HepG2 (cell line): ENCODE results near the gene TNP2. TPM values are rescaled to one million over a fixed set of nuclear protein-coding genes. Genes with fewer than 3 reads are reported as not detected.
A peak's percentile ranks its signal among the peaks of the same experiment; 100 is the strongest.

Experiments used
- ELF1 ChIP-seq: sonication (generic); formaldehyde crosslinking; IDR thresholded peaks from 2 replicates; pipeline ENCODE4 v1.4.0; 2020; ENCODE audit warnings: missing genetic modification reagents
- ELF3 ChIP-seq: IDR thresholded peaks from 2 replicates; pipeline ENCODE4 v1.6.1; 2016; ENCODE audit warnings: missing genetic modification reagents, missing compliant biosample characterization
- ETV6 ChIP-seq: sonication (generic); formaldehyde crosslinking; conservative IDR thresholded peaks from 2 replicates; pipeline ENCODE4 v1.4.0; 2020; ENCODE audit warnings: missing genetic modification reagents
- HMGXB3 ChIP-seq: sonication (generic); formaldehyde crosslinking; IDR thresholded peaks from 2 replicates; pipeline ENCODE4 v1.4.0; 2020; ENCODE audit warnings: missing genetic modification reagents, borderline replicate concordance
- IKZF4 ChIP-seq: sonication (generic); formaldehyde crosslinking; IDR thresholded peaks from 2 replicates; pipeline ENCODE4 v1.5.1; 2020; ENCODE audit warnings: borderline replicate concordance, mild to moderate bottlenecking, low read depth, missing genetic modification reagents; ENCODE audit errors: not compliant biosample characterization
- MIER3 ChIP-seq: IDR thresholded peaks from 2 replicates; pipeline ENCODE4 v1.6.1; 2016; ENCODE audit warnings: missing compliant biosample characterization, borderline replicate concordance
- MXD3 ChIP-seq: IDR thresholded peaks from 2 replicates; pipeline ENCODE4 v1.6.1; 2016; ENCODE audit warnings: mild to moderate bottlenecking, missing biosample characterization, missing genetic modification reagents
- NAIF1 ChIP-seq: sonication (generic); formaldehyde crosslinking; IDR thresholded peaks from 2 replicates; pipeline ENCODE4 v1.5.0; 2020; ENCODE audit warnings: mild to moderate bottlenecking, missing genetic modification reagents, borderline replicate concordance
- PHF8 ChIP-seq: sonication (generic); formaldehyde crosslinking; IDR thresholded peaks from 2 replicates; pipeline ENCODE4 v1.5.0; 2020; ENCODE audit warnings: missing genetic modification reagents
- REL ChIP-seq: sonication (generic); formaldehyde crosslinking; conservative IDR thresholded peaks from 2 replicates; pipeline ENCODE4 v1.8.0; 2022; ENCODE audit warnings: mild to moderate bottlenecking, missing genetic modification reagents, moderate library complexity
- SETDB1 ChIP-seq: sonication (generic); formaldehyde crosslinking; IDR thresholded peaks from 2 replicates; pipeline ENCODE4 v1.5.1; 2020; ENCODE audit warnings: missing genetic modification reagents, mild to moderate bottlenecking, borderline replicate concordance
- UBTF ChIP-seq: sonication (generic); formaldehyde crosslinking; IDR thresholded peaks from 2 replicates; pipeline ENCODE4 v1.4.0; 2020; ENCODE audit warnings: mild to moderate bottlenecking, missing genetic modification reagents
- ZBTB20 ChIP-seq: sonication (generic); formaldehyde crosslinking; IDR thresholded peaks from 2 replicates; pipeline ENCODE4 v1.8.1; 2023; ENCODE audit warnings: missing genetic modification reagents, low read depth, mild to moderate bottlenecking, borderline replicate concordance
- ZFP41 ChIP-seq: sonication (generic); formaldehyde crosslinking; IDR thresholded peaks from 2 replicates; pipeline ENCODE4 v1.4.0; 2020; ENCODE audit warnings: mild to moderate bottlenecking, missing genetic modification reagents, borderline replicate concordance
- ZHX1 ChIP-seq: sonication (generic); formaldehyde crosslinking; IDR thresholded peaks from 2 replicates; pipeline ENCODE4 v1.8.1; 2022; ENCODE audit warnings: low read depth, mild to moderate bottlenecking, missing genetic modification reagents
- ZNF552 ChIP-seq: sonication (generic); formaldehyde crosslinking; IDR thresholded peaks from 2 replicates; pipeline ENCODE4 v1.9.0; 2022; ENCODE audit warnings: missing genetic modification reagents, mild to moderate bottlenecking, borderline replicate concordance
- ZSCAN25 ChIP-seq: sonication (generic); formaldehyde crosslinking; IDR thresholded peaks from 2 replicates; pipeline ENCODE4 v1.8.0; 2022; ENCODE audit warnings: mild to moderate bottlenecking, missing genetic modification reagents
- polyA plus RNA-seq, 8 experiments: library from polyadenylated mRNA; depleted of rRNA in 3 of 8; stranded (reverse) in 7 of 8; unstranded in 1 of 8; fragments of >200 nt; fragmentation: Illumina TruSeq in 4 of 8; extraction: Trizol in 4 of 8; gene quantifications; 2 replicates each; pipeline versions ENCODE4 v1.2.1 to v1.2.3, GENCODE V29; 2011 to 2016; ENCODE audit warnings: low read depth in 4 of 8, missing spikeins in 1 of 8, mixed read lengths in 1 of 8; ENCODE audit not compliant: insufficient read depth in 1 of 8
- total RNA-seq, 5 experiments: library from RNA; depleted of rRNA; stranded (reverse); fragments of >200 nt; fragmentation: Illumina TruSeq; extraction: Trizol; gene quantifications; 2 replicates each; pipeline ENCODE4 v1.2.3, GENCODE V29; 2016; ENCODE audit warnings: low read depth in 1 of 5

Gene TNP2
- total and polyA plus RNA-seq, 2 of the 13 experiments (the other 11 are each of a cell fraction or from before 2014, with no cell fraction given): not detected

GRCh38 chr16:11297492-11298142 is 28.5 kb upstream of the TNP2 start (continued):
- TF ChIP-seq HMGXB3 (no peak), MXD3 (CRISPR knock-in tag) (peak; percentile 28; the same call in 1 of the 2 replicates), ZFP41 (peak; percentile 49; the same call in 1 of the 2 replicates), ZBTB20 (CRISPR knock-in tag) (peak; percentile 86; the same call in 1 of the 2 replicates), ZHX1 (CRISPR knock-in tag) (peak; percentile 69; the same call in 1 of the 2 replicates), UBTF (CRISPR knock-in tag) (peak; percentile 81), MIER3 (CRISPR knock-in tag) (0 out of 2 replicates have a peak, but pooled peaks have one; percentile 10), ELF3 (CRISPR knock-in tag) (no peak; the same call in 1 of the 2 replicates), IKZF4 (CRISPR knock-in tag) (peak; percentile 70), ETV6 (CRISPR knock-in tag) (0 out of 2 replicates have a peak, but pooled peaks have one; percentile 69), ZNF552 (CRISPR knock-in tag) (no peak), SETDB1 (CRISPR knock-in tag) (no peak), REL (CRISPR knock-in tag) (peak; percentile 70; the same call in 1 of the 2 replicates), ZSCAN25 (CRISPR knock-in tag) (peak; percentile 84), NAIF1 (no peak), PHF8 (CRISPR knock-in tag) (peak; percentile 52; the same call in 1 of the 2 replicates), ELF1 (CRISPR knock-in tag) (0 out of 2 replicates have a peak, but pooled peaks have one; percentile 44)
